ENCODE results near the gene KLK10.
"Not testable (repeated sequence)": the region's sequence is repeated elsewhere in the genome, so short reads cannot be mapped to it uniquely, and the experiment has no call there.

Gene KLK10

GRCh38 chr19:51000981-51001380 is 18.5 kb downstream of the KLK10 start:
- no peak for DNase-seq

GRCh38 chr19:51000426-51000825 is 19.1 kb downstream of the KLK10 start:
- DNase-seq: no peak

GRCh38 chr19:50998686-50999085 is 20.8 kb downstream of the KLK10 start:
- DNase-seq: no peak

- DNase-seq: no peak
Observed at GRCh38 chr19:50998061-50998460, 21.4 kb downstream of the KLK10 start.

GRCh38 chr19:50994129-50994528 is 25.4 kb downstream of the KLK10 start:
- no peak for DNase-seq

- no peak for DNase-seq
Observed at GRCh38 chr19:50992666-50993035, 26.9 kb downstream of the KLK10 start.

- DNase-seq: not testable (repeated sequence)
Observed at GRCh38 chr19:50984416-50984815, 35.1 kb downstream of the KLK10 start.

- DNase-seq: no peak
Observed at GRCh38 chr19:50983625-50984292, 35.8 kb downstream of the KLK10 start, which contains the start of gene KLK7. KLK7 (minus strand) TSS chr19:50983917; CDS start chr19:50982399, 1,518 bp downstream.

GRCh38 chr19:50982186-50982585 is 37.3 kb downstream of the KLK10 start:
- no peak for DNase-seq

GRCh38 chr19:50981587-50982146 is 37.8 kb downstream of the KLK10 start:
- no peak for DNase-seq

GRCh38 chr19:50980208-50980607 is 39.3 kb downstream of the KLK10 start:
- no peak for DNase-seq

GRCh38 chr19:50979758-50980157 is 39.8 kb downstream of the KLK10 start:
- DNase-seq: no peak

GRCh38 chr19:50978772-50979390 is 40.6 kb downstream of the KLK10 start:
- no peak for DNase-seq

- no peak for DNase-seq
Observed at GRCh38 chr19:50977626-50978025, 41.9 kb downstream of the KLK10 start.

- no peak for DNase-seq
Observed at GRCh38 chr19:50975766-50976165, 43.7 kb downstream of the KLK10 start.

GRCh38 chr19:50974702-50975556 is 44.6 kb downstream of the KLK10 start:
- DNase-seq: no peak

- DNase-seq: no peak
Observed at GRCh38 chr19:50972795-50973376, 46.6 kb downstream of the KLK10 start.

- DNase-seq: not testable (repeated sequence)
Observed at GRCh38 chr19:50969810-50970209, 49.7 kb downstream of the KLK10 start.

- no peak for DNase-seq
Observed at GRCh38 chr19:50969413-50969760, 50.1 kb downstream of the KLK10 start, which contains the start of gene KLK6. KLK6 (minus strand) TSS chr19:50969591; CDS start chr19:50968104, 1,487 bp downstream.

- no peak for DNase-seq
Observed at GRCh38 chr19:50968716-50969412, 50.6 kb downstream of the KLK10 start.

GRCh38 chr19:50967929-50968715 is 51.4 kb downstream of the KLK10 start:
- DNase-seq: no peak

GRCh38 chr19:50964266-50964665 is 55.2 kb downstream of the KLK10 start:
- no peak for DNase-seq
